Activated T-cell treated with anti-CD3 and anti-CD28 coated beads, Interleukin-2, amount 50 U/mL, for 4 hours (primary cell): ENCODE measurements around the gene HMX1. TPM values are rescaled to one million over a fixed set of nuclear protein-coding genes. Genes with fewer than 3 reads are reported as not detected.

Experiments used
- ATAC-seq, 2 donors: fragments of 200-7000 bp; cut with Tn5 transposase; one replicate each; pipeline ENCODE4 v1.10.0; 2021
- DNase-seq: peaks from one replicate; pipeline ENCODE4 v3.0.0-alpha.2; 2020
- H3K27me3 Mint-ChIP-seq: one replicate; pipeline ENCODE4 v1.8.0; 2021; ENCODE audit warnings: low read depth, mixed read lengths
- H3K36me3 Mint-ChIP-seq: one replicate; pipeline ENCODE4 v1.8.0; 2022; ENCODE audit warnings: mixed read lengths; ENCODE audit not compliant: insufficient read depth
- H3K4me1 Mint-ChIP-seq: one replicate; pipeline ENCODE4 v1.8.0; 2021; ENCODE audit warnings: low read depth, mixed read lengths
- H3K4me3 Mint-ChIP-seq: one replicate; pipeline ENCODE4 v1.8.0; 2021; ENCODE audit warnings: mild to moderate bottlenecking, moderate library complexity, mixed read lengths
- H3K9me3 Mint-ChIP-seq: one replicate; pipeline ENCODE4 v1.8.0; 2021; ENCODE audit warnings: mixed read lengths
- total RNA-seq, 3 donors: library from RNA; stranded (reverse); gene quantifications; one replicate each; pipeline ENCODE4 v1.2.1, GENCODE V29; 2021

HMX1 gene
- total RNA-seq, 3 donors from 2014 or later, result not detected

GRCh38 chr4:8913121-8913857 is 41.6 kb upstream of the HMX1 start:
- no peak for ATAC-seq
- no peaks in the 10 kb centered on the region for H3K9me3 Mint-ChIP-seq
- no peak for DNase-seq
- no peak overlapping the region for H3K4me3 Mint-ChIP-seq
- H3K27me3 Mint-ChIP-seq, result no peaks in the 10 kb centered on the region
- peaks cover 2% of the 10 kb centered on the region for H3K4me1 Mint-ChIP-seq
- H3K36me3 Mint-ChIP-seq, result no peaks in the 10 kb centered on the region

DNA sequence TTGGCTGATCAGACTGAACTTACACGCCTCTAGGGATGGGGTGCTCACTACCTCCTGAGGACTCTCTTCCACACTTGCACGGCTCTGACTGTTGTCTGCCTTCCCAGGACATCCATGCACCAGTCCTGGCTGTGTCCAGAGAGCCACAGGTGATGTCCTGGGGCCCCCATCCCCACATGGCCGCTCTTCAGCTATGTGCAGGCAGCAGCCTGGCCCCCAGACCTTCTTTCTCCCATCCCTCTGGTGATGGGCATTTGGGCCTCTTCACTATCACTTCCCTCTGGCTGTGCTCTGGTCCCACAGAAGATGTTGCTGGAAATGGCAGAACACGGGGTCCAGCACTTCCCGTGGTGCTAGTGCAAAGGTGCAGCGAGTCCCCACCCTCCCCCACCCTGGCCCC is 40.9 kb upstream of the HMX1 start:
- no peaks in the 10 kb centered on the region for H3K4me1 Mint-ChIP-seq
- no peak overlapping the region for H3K4me3 Mint-ChIP-seq
- DNase-seq (no peak), ATAC-seq (no peak)
- H3K36me3 Mint-ChIP-seq, result no peaks in the 10 kb centered on the region
- no peaks in the 10 kb centered on the region for H3K27me3 Mint-ChIP-seq
- no peaks in the 10 kb centered on the region for H3K9me3 Mint-ChIP-seq

DNA sequence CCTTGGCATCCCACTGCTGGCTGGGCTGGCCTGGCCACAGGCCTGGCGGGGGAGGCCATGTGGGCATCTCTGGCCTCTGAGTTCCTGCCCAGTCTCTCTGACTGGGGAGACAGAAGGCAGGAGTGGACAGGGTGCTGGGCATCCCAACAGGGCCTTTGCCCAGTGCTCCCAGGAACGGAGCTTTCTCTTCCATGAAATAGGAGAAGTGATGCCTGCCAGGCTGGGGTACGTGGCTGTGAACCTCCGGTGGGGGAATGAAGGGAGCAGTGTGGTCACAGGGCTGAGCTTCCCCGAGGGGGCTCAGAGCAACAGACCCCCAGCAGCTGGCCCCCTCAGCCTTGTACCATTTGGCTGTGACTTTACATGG is 40.4 kb upstream of the HMX1 start:
- no peak for DNase-seq
- no peaks in the 10 kb centered on the region for H3K27me3 Mint-ChIP-seq
- H3K9me3 Mint-ChIP-seq, result no peaks in the 10 kb centered on the region
- H3K36me3 Mint-ChIP-seq, result no peaks in the 10 kb centered on the region
- no peak for ATAC-seq
- H3K4me3 Mint-ChIP-seq, result no peak overlapping the region
- H3K4me1 Mint-ChIP-seq, result no peaks in the 10 kb centered on the region

DNA sequence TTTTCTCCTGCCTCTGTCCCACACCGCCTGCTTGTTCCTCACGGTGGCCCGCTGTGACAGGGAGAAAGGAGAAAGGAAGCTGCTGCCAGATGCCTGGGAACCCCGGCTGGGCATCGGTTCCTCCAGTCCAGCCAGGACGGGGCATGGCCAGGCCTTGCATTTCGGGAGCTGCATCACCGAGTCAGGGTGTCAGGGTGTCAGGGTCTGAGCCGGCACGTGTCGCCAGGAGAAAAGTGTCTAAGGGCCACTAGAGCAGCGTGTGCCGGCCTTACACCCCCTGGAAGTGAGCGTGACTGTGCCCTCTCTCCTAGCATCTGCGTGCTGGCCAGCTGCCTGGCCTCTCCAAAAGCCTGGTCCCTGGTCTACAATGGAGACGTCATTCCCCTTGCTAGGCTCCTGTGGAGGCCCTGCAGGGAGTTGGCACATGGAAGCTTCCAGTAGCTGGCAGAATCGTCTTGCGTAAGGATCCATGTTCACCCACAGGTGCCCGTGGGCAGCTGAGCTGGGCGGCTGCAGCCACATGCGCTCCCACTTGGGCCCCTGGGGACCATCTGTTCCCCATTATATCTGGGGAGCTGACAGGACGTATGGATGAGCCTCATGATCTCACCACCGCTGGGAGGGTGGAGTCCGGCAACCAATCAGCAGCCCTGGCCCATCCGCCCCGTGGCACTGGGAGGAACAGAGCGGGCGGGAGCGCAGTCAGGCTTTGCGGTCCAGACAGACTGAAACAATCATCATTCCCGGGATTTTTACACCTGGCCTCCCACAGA is 39.9 kb upstream of the HMX1 start:
- Mint-ChIP-seq H3K4me3 (no peak overlapping the region), H3K4me1 (no peaks in the 10 kb centered on the region), H3K27me3 (no peaks in the 10 kb centered on the region), H3K9me3 (no peaks in the 10 kb centered on the region), H3K36me3 (no peaks in the 10 kb centered on the region)
- no peak for DNase-seq
- no peak for ATAC-seq

- no peaks in the 10 kb centered on the region for H3K4me1 Mint-ChIP-seq
- no peak overlapping the region for H3K4me3 Mint-ChIP-seq
- ATAC-seq, result no peak
- no peaks in the 10 kb centered on the region for H3K9me3 Mint-ChIP-seq
- no peaks in the 10 kb centered on the region for H3K36me3 Mint-ChIP-seq
- H3K27me3 Mint-ChIP-seq, result no peaks in the 10 kb centered on the region
- DNase-seq, result no peak
These were observed 39.2 kb upstream of the HMX1 start for GRCh38 chr4:8910822-8911315.

GRCh38 chr4:8910100-8910821 is 38.6 kb upstream of the HMX1 start:
- no peak for DNase-seq
- H3K9me3 Mint-ChIP-seq, result no peaks in the 10 kb centered on the region

DNA sequence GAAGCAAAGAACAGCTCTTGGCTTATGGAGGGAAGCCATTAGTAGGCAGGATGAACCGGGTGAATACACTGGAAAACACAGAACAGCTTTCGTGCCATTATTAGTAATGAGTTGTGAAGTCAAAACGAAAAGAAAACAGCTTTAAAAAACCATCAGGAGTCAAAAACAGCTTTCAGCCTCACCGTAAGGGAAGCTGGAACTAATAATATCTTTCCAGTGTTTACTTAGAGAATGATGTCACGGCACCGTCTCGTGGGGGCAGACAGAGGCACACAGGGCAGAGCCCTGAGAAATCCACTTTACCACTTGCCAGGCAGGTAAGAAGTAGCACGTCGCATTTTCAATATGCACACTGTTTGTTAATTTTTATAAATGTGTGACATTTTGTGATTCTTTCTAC is 37.9 kb upstream of the HMX1 start:
- no peak for DNase-seq
- Mint-ChIP-seq H3K36me3 (no peaks in the 10 kb centered on the region), H3K4me3 (no peak overlapping the region), H3K9me3 (no peaks in the 10 kb centered on the region), H3K4me1 (no peaks in the 10 kb centered on the region), H3K27me3 (no peaks in the 10 kb centered on the region)
- ATAC-seq, result no peak

More at GRCh38 chr4:8910100-8910821, 38.6 kb upstream of the HMX1 start:
- no peaks in the 10 kb centered on the region for H3K27me3 Mint-ChIP-seq
- no peak overlapping the region for H3K4me3 Mint-ChIP-seq
- H3K4me1 Mint-ChIP-seq, result no peaks in the 10 kb centered on the region
- H3K36me3 Mint-ChIP-seq, result no peaks in the 10 kb centered on the region
- ATAC-seq, result no peak

- no peaks in the 10 kb centered on the region for H3K9me3 Mint-ChIP-seq
These were observed 36.7 kb upstream of the HMX1 start for GRCh38 chr4:8908206-8908893.

DNA sequence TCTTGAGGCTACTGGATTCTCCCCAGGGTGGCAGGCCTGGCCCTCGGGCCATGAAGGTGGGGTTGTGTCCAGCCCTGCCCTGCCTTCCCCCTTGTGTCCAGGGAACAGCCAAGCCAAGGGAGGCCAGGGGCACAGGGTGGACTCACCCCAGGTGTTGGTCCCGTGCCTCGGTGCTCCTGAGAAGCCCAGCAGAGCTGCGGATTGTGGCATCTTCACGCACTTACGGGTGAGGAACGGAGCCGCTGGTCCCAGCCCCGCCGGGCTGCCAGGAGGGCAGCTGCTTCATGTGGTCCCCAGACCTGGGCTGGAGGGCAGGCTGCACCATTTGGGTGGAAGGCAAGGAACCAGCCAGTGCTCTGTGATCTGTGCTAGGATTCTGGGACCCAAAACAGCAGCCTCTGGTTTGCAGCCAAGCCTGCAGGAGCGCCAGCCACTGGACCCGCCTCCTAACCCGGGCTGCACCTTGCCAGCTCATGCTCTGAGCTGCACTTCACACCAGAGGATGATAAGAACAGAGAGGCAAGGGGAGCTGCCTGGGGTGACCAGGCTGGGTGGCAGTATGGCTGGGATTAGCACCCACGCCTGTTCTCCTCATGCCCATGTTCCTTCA is 36.1 kb upstream of the HMX1 start:
- no peak for ATAC-seq
- Mint-ChIP-seq H3K27me3 (no peaks in the 10 kb centered on the region), H3K9me3 (no peaks in the 10 kb centered on the region), H3K4me3 (no peak overlapping the region), H3K4me1 (no peaks in the 10 kb centered on the region), H3K36me3 (no peaks in the 10 kb centered on the region)
- DNase-seq, result peak; percentile 1

More at GRCh38 chr4:8908206-8908893, 36.7 kb upstream of the HMX1 start:
- Mint-ChIP-seq H3K4me3 (no peak overlapping the region), H3K36me3 (no peaks in the 10 kb centered on the region), H3K27me3 (no peaks in the 10 kb centered on the region), H3K4me1 (no peaks in the 10 kb centered on the region)
- DNase-seq (no peak), ATAC-seq (no peak)

DNA sequence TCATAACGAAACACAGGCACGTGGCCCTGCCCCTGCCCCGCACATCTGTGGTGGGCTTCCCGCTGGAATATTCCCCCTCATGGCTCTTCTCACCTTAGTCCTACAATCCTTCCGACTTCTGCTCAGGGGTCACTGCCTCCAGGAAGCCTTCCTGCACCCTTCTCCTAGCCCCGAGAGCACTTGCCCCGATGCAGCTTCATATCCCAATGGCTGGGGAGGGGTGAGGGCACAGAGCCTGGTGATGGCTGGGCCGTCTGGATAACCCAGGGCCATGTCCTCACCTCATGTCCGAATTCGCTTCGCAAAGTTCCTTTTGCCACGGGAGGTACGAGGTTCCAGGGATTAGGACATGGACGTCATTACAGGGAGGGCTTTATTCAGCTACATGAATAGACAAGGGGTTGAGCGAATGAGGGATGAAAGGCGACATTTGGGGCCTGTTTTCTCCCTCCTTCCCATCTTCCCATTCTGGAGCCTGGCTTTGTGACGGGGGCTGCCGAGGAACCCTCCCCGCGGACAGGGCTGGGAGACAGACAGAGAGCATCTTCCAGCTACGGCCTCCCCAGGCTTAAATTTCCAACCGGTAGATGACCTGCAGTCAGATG is 35.5 kb upstream of the HMX1 start:
- no peak for ATAC-seq
- Mint-ChIP-seq H3K27me3 (no peaks in the 10 kb centered on the region), H3K4me3 (no peak overlapping the region), H3K9me3 (peaks cover under 1% of the 10 kb centered on the region), H3K4me1 (no peaks in the 10 kb centered on the region), H3K36me3 (no peaks in the 10 kb centered on the region)
- peak; percentile 0 for DNase-seq

GRCh38 chr4:8906668-8906970 is 35.0 kb upstream of the HMX1 start:
- Mint-ChIP-seq H3K4me1 (no peaks in the 10 kb centered on the region), H3K4me3 (no peak overlapping the region), H3K36me3 (no peaks in the 10 kb centered on the region), H3K9me3 (peaks cover 5% of the 10 kb centered on the region), H3K27me3 (no peaks in the 10 kb centered on the region)
- DNase-seq (no peak), ATAC-seq (no peak)

DNA sequence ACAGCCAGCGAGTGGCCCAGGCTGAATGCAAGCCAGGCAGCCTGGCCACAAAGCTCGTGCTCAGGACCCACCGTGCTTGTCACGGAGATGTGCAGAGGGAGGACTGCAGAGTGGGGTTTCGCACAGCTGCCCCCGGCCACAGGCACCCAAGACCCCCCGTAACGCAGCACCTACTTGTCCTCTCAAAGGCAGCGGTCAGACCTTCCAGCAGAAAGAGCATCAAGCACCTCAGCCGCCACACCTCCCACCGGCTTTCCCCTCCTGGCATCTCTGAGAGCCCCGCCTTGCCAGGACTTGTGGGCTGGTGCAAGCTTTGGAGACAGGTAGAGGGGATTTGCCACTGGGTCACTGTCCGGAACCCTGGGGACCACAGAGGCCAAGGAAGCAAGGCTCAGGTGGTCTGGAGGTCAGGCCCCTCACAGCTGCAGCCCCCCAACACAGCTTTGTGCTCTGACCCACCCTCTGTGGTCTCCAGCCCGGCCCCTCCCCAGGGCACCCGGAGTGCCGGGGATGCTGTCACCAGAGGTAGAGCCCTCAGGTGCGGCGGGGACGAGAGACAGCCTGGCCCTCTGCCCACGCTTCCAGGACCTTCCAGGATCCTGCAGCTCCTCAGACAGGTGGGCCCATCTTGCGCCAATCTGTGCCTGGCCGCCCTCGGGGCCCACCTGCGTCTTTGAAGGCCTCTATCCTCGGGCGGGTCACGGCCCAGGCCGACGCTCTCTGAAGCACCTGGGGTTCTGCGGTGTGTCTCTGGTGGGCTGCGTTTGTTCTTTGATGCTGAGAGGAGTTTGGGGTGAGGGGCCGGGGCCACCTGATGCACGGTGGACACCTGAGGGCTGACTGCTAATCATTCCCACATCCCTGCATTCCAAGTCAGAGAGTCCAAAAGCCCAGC is 34.4 kb upstream of the HMX1 start:
- DNase-seq, result peak; percentile 0
- Mint-ChIP-seq H3K4me3 (no peak overlapping the region), H3K9me3 (peaks cover 11% of the 10 kb centered on the region), H3K36me3 (no peaks in the 10 kb centered on the region), H3K4me1 (no peaks in the 10 kb centered on the region), H3K27me3 (no peaks in the 10 kb centered on the region)
- ATAC-seq, result no peak

DNA sequence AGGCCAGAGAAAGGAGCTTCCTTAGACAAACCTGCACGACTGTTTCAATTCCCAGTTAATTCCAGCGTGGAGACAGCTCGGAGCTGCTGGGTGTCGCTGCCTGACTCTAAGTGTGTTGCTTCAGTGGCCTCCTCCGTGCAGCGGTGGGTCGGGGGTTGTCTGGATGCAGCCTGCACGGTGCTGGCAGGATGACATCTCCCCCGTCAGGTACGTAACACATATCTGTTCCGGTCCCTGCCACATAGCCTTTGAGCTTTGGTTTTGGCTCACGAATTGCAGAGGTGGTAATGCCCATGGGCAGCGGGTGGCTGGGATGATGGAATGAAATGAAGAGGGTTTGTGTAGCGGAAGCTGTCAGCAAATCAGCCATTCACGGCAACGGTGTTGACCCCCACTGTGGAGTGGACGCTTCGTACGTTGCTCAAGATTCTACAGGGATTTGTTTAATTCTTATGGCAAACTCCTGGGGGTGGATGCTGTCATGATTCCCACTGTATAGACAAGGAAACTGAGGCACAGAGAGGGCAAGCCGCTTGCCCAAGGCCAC is 33.7 kb upstream of the HMX1 start:
- no peaks in the 10 kb centered on the region for H3K4me1 Mint-ChIP-seq
- H3K36me3 Mint-ChIP-seq, result no peaks in the 10 kb centered on the region
- peaks cover 12% of the 10 kb centered on the region for H3K9me3 Mint-ChIP-seq
- DNase-seq, result no peak
- no peak for ATAC-seq
- no peaks in the 10 kb centered on the region for H3K27me3 Mint-ChIP-seq
- H3K4me3 Mint-ChIP-seq, result no peak overlapping the region
